Ramos (cell line): Measurements from ENCODE around the gene RAPGEF4.

ENCODE experiments used
- in situ Hi-C: fragments of 300-500 bp; cut with MboI; formaldehyde crosslinking; loops from one replicate; pipeline ENCODE4 v1.14.3; 2022; ENCODE audit warnings: low sequenced_read_pairs; ENCODE audit not compliant: unreplicated experiment

Gene RAPGEF4

DNA sequence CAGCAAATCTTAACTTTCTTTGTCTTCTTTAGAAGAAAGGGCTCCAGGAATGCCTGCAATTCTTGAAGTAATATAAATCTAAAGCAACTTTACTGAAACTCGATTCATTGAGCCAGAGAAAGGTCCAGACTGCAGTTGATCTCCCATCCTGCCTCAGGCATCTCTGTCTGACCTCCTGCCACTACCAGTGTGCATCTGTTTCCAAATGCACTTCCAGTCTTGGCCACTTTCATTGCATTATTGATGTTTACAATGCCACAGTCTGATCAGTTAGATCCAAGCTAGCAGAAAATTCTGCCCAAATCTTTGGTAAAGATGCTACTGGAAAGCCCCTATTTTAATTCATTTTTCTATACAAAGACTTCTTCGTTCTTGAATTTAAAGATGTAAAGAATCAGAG lies 158.0 kb downstream of the RAPGEF4 start:
- in situ Hi-C loops: no loop called here

DNA sequence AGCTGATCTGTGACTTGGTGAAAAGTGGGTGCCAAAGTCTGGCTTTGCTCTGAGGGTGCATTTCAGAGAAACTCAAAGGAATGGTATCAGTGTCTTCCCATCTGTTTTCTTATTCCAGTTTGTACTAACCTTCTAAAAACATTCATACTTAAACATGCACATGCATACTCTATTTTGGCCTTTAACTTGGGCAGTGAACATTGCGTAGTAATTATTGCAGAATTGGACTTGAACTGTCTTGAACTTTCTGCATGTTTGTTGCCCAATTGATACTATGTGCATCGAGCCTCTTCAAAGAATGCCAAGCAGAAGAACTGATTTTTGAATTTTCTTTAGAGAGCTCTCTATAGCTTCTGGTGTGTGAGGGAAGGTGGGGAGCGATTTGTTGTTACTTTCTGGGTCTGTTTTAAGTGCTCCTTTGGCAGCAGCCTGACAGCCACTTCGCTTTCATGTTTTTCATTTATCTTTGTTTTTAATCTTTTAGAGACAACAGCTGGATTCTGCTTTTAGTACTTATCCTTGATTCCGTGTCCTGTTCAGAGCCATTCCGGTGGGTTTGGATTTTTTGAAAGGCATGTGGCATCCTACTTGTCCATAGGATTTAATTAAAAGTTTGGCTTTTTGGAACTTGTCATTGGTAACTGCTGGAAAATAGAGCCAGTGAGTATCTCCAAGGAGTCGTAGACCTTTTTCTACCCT lies 159.2 kb downstream of the RAPGEF4 start:
- in situ Hi-C loops: no loop called here

DNA sequence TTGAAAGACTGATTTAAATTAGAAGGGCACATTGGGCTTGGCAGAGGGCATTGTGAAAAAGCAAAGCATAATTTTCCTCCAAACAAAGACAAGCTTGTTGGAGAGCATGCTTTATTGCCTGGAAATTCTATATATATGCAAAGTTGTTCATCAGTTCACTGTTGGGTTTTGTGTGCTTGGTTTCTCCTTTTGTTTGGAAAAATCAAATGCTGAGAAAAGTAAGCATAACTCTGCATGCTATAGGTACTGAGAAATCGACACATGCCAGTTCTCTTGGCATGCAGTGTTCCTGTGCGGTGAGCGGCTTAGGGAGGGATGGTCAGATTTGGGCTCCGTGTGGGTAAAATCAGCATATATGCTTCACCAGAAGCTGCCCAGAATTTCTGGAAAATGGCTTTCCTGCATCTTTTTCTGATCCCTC lies 161.0 kb downstream of the RAPGEF4 start:
- in situ Hi-C loops: no loop called here

DNA sequence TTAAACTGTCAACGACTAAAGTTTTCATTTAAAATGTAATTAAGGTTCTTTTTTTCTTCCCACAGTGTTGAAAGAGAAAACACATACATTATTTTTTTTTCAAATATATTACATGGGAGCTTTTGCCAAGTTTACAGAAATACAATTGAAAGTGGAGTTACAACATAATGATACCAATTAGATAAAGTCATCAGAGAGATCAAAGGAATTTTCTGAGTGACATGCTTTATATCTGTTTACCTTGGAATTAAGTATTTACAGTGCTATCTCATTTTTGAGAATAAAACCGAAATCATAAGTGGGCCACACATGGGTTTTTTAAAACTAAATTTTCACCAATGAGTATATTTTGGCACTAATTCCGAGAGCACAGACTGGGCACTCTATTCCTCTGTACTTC lies 165.2 kb downstream of the RAPGEF4 start:
- in situ Hi-C loops: no loop called here

DNA sequence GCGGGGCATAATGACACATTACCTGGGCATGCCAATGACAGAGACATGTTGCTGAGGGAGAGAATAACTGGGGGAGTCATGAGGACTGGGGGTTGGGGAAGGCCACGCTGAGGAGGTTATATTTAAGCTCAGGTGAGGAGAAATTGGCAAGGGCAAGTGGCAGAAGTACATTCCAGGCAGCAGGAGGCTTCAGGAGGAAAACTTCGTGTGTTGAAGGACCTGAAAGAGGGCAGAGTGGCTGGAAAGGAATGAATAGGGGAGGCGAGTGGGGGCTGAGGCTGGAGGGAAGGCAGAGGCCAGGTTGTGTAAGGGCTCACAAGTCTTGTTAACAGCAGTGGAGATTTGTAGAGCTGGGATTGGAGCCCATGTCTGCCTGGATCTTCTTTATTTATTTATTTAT lies 166.3 kb downstream of the RAPGEF4 start:
- in situ Hi-C loops: no loop called here

DNA sequence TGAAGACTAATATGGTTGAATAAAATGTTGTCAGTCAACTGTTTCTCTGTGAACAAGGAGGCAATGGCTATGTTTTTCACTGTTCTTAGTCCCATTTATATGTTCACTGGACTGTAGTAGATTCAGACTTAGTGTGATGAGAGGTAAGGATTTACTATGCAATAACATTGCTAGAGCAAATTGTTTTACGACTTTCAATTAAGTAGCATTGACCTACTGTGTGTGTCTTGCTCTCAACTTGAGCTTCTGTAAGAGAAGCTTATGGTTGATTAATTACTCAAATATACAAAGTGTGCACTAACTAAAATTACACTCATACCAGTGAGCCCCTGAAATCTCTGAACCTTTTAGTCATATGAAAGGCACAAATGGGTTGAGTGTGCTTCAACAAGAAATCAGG lies 168.6 kb downstream of the RAPGEF4 start:
- in situ Hi-C loops: no loop called here

DNA sequence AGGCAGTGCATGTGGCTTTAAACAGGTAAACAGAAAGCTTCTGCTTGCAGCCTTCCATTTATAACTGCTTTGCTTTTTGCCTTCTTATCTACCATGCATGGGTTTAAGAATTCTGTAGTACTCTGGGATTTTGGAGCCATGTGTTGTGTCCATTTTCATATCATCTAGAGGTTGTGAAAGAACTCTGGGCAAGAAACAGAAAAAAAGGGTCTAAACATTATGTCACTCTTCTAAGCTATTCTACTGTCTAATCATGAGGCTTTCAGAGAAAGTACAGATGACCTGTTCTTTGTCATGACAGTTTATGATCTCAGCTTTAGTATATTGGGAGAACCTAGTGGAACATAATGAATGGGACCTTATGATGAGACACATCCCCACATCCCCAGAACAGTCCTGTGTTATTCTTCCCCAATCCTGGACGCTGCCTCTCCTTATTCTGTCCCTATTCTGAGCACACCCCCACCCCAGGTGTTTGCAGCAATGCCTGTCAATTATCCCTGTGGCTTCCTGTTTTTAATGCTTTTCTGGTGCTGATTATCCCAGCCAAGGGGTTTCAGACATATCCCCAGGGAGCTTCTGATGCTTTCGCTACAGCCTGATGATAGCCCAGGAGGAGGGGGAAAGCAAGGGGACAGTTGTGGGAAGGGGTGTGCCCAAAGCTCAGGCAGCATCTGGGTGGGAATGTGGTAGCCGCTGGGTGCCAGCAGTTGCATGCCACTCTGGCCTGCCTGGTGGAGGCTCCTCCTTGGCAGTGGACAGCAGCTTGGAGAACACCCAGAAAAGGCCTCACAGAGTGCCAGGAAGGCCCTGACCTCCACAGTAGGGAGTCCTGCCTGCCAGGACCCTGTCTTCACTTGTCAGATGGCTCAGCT lies 170.5 kb downstream of the RAPGEF4 start:
- in situ Hi-C loops: no loop called here

DNA sequence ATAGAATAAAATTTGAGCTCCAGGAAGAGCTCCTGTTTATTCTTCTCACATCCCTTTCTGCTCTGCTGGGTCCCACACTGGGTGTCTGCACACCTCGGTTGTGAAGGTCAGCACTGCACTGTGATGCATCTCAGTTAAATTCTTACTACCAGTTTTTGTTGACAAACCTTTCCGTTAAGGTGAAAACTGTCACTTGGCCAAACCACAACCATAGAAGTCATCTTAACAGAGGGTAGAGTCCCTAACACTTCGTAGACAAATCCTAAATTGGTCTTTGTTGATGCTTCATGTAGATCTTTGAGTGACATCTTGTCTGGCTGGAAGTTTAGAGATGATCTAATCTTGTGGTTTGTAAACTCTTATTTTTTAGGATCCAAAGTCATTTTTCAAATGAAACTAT lies 172.6 kb downstream of the RAPGEF4 start:
- in situ Hi-C loops: no loop called here

DNA sequence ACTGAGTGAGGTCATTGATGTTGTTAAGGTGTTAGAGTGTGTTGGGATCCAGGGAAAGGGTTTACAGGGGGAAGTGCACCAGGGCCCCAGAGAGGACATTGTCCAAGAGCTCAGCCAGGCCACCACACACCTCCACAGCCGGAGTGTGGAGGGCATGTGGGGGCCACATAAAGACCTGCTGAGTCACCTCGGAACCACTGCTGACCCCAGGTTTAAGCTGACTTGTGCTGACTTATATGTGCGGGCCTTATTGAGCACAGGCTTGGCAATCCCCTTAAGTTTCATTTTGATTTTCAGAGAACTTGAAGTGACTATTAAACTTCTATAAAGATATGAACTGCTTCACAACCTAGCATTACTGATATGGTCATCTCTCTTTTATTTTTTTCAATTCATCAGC lies 173.8 kb downstream of the RAPGEF4 start:
- in situ Hi-C loops: no loop called here

DNA sequence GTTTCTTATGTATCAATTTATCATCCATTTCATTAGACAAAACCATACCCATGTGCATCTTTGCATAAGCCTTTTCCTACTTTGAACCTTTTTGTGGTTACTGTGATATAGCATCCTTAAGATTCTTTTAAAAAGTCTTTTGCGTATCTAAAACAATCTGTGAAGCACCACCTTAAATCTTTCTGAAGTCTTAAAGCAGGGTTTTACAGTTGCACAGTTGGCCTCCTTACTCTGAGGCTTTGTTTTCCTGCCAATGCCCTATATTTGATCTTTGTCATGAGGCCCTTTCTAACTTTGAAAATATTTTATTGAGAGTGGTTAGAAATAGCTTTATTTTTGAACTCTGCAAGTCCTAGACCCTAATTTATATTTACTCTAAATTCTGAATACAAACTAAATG lies 176.6 kb downstream of the RAPGEF4 start:
- in situ Hi-C loops: no loop called here

DNA sequence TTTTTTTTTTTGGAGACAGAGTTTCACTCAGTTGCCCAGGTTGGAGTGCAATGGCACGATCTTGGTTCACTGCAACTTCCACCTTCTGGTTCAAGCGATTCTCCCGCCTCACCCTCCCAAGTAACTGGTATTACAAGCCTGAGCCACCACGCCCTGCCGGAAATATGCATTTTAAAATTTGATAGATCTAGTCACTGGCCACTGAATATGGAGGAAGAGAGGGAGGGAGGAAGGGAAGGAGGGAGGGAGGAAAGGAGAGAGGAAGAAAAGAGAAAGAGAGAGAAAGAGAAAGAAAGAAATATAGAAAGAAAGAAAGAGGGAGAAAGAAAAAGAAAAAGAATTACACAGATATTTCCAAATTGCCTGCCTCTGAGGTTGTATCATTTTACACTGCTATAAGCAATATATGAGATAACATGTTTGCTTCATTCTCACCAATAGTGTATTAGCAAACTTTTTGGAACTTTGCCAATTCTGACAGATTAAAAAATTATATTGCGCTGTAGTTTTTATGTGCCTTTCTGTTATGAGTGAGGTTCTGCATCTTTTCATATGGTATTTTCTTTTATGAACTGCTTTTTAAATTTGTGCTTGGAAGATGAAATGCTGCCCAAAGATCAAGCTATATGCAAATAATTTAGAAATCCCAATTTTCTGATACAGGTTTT lies 178.8 kb downstream of the RAPGEF4 start:
- in situ Hi-C loops: no loop called here

DNA sequence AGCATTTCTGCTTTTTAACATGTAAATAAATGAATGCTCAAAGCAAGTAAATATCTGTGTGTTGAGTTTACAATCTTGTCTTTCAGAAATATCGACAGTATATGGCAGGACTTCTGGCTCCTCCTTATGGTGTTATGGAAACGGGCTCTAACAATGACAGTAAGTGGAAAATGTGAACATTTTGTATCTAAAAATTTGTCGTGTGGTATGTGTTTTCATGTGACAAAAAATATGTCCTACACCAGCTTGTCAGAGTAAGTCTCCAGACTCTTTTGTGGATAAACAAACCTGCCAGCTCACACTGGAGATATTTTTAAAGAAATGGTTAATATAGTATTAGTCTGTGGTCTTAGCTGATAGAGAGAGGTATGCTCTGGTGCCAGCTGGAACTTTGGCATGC lies 182.1 kb downstream of the RAPGEF4 start:
- in situ Hi-C loops: no loop called here

DNA sequence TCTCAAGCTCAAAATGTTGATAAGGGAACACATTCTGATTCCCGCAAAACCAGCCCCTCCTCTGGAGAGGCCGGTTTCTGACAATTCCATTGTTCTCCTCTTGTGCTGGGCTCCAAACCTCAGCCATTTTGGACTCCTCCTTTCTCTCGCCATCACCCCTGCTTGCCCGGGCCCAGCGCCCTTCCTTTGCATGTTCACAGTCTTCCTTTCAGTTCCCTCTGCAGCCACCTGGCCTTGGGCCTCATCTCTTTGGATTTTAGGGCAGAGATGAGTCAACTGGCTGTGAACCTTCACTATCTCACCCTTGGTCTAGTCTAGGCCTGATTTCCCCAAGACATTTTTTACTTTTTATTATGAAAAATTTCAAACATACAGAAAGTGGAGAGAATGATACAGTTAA lies 184.1 kb downstream of the RAPGEF4 start:
- in situ Hi-C loops: no loop called here

DNA sequence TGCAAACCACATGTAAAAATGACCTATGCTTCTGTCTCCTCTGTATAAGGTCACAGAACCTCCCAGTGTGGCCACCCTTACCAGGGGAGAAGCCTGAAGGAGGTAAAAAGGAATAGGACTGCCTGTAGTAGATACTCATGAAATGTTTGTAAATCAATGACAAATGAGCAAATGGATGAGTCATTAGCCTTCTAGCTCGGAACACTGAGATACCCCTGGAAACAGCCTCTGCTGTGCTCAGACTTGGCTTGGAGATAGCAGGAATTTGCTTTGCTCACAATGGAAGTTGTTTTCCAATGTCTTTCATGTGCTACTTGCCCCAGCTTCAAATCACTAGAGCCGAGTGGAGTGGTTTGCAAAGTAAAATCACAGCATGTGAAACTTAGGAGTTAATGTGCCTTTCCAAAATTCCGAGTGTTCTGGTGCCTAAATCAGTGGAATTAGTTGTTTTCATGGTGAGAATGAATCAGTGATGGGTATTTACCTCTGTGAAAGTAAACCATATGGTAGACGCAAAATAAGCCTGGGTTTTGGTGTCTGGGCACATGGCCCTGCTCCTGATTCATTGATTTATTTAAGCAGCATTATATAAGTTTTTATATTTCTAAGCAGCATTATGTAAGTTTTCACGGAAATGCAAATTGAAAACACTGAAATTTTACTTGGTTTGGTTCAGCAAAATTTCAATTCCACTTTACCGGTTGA lies 186.0 kb downstream of the RAPGEF4 start:
- in situ Hi-C loops: no loop called here

DNA sequence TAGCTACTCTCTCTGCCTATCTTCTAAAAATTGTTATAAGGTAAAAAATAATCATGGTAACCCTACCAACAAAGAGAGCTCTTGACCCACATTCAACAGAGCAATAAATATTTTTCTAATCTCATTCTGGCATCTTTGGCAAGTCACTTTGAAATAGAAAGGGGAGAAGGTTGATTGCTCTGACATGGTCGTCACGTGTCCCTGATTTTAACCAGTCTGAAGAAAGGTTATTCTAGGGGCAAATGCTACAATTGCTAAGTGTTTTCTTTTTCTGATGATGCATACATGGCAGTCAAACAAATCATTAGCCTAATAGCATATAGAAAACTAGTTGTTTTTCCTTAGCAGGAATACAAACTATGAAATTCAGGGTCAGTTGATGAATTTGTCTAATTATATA lies 186.7 kb downstream of the RAPGEF4 start:
- in situ Hi-C loops: no loop called here

DNA sequence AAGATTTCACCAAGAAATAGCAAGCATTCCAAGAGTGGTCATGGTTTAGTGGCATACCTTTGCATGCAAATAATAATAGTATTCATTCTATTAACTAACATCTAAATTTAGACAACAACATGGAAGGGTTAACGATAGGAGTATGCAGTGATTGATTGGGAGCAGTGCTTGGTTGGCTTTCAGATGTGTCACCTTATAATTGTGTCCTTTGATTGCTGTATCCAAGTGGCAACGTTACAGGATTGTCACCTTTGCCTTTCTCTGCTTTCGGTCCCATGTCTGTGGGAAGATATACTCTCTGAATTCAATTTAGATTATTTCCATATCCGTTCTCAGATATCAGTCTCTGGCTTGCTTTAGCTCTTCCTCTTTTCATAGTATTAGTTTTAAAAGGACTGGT lies 187.2 kb downstream of the RAPGEF4 start:
- in situ Hi-C loops: no loop called here

DNA sequence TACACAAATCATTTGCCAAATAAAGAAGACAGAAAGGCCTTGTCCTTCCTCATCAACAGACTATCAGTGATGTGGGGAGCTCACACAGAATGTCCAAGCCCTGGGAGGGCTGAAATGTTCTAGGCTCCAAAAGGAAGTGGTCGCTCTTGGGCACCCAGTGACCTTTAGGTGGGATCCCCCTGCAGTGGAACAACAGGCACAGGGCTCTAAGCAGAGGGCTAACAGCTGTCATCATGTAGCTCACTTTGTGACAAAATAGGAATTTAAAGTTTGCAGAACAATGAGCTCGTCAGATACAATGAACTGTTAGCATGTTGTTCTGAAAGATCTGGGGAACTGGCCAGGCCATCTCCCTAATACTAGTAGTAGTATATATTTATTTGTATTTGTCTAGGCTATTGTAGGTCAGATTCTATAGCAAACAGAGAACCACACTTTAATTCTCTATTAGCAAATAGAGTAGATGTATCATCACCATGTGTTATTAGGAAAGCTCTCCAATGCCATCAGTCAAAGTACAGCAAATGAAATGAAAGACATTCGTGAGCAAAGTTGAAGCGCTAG lies 188.5 kb downstream of the RAPGEF4 start:
- in situ Hi-C loops: no loop called here

DNA sequence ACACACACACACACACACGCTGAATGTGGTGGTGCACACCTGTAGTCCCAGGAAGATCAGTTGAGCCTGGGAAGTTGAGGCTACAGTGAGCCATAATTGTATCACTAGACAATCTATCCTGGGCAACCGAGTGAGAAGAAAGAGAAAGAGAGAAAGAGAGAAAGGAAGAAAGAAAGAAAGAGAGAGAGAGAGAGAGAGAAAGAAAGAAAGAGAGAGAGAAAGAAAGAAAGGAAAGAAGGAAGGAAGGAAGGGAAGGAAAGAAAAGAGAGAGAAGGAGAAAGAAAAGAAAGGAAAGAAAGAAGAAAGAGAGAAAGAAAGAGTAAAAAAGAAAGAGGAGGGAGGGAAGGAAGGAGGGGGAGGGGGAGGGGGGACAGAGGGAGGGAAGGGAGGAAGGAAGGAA lies 190.0 kb downstream of the RAPGEF4 start:
- in situ Hi-C loops: no loop called here

DNA sequence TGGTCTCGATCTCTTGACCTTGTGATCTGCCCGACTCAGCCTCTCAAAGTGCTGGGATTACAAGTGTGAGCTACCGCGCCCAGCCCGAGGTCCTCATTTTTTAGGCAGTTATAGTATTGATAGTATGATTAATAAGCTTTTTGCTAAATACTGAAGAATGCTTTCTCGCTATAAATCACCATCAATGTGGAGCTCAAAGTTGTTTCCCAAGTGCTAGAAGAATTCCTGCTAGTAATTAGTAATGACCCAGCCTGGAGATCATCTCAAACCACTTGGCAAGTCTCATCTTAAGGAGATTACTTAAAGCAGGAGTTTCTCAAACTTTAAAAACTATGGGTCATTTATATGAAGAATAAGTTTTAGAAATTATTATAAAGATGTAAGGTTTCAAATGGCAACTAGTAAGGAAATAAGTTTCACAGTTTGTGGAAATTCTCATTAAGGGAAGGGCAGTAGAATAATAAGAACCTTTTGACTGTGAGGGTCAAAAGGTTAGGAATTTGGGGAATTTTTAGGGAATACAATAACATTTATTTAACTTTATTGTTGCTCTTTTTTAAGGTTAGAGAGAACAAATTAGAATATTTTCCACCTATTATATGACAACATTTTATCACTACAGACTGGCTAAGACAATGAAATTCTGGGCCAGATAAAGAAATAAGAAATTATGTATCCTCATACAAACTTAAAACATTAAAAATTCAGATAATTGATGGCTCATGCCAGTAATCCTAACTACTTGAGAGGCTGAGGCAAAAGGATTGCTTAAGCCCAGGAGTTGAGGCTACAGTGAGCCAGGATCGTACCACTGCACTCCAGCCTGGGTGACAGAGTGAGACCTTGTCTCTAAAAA lies 191.4 kb downstream of the RAPGEF4 start:
- in situ Hi-C loops: no loop called here
